GM21367 (cell line): ENCODE data around the gene RGS4.

ENCODE experiments used
- ATAC-seq: cut with Tn5 transposase; IDR thresholded peaks from one replicate; pipeline ENCODE4 v1.9.1; 2021; ENCODE audit not compliant: unreplicated experiment

Gene RGS4

GRCh38 chr1:163094589-163094988, 25.4 kb downstream of the RGS4 start:
- ATAC-seq = no peak

GRCh38 chr1:163095213-163095612, 26.1 kb downstream of the RGS4 start:
- ATAC-seq = no peak

- no peak for ATAC-seq
Measured at GRCh38 chr1:163102590-163102989, 33.4 kb downstream of the RGS4 start.

GRCh38 chr1:163104385-163105099, 35.4 kb downstream of the RGS4 start:
- ATAC-seq = no peak

GRCh38 chr1:163106364-163106987, 37.3 kb downstream of the RGS4 start:
- ATAC-seq = no peak

GRCh38 chr1:163107655-163108054, 38.5 kb downstream of the RGS4 start:
- ATAC-seq = no peak

GRCh38 chr1:163115887-163116286, 46.7 kb downstream of the RGS4 start:
- no peak for ATAC-seq

GRCh38 chr1:163119707-163120106, 50.5 kb downstream of the RGS4 start:
- no peak for ATAC-seq

GRCh38 chr1:163120372-163120771, 51.2 kb downstream of the RGS4 start:
- no peak for ATAC-seq

- ATAC-seq = no peak
Measured at GRCh38 chr1:163124812-163125211, 55.7 kb downstream of the RGS4 start.
